Karpas-422 (cell line): ENCODE data around the gene TNFAIP3. TPM values are rescaled to one million over a fixed set of nuclear protein-coding genes. Genes with fewer than 3 reads are reported as not detected.

ENCODE experiments used
- DNase-seq: peaks from one replicate; pipeline ENCODE4 v3.0.0-alpha.2; 2015
- H2AFZ ChIP-seq: fragments of 200-600 bp; sonication (generic); 2 replicates; pipeline ENCODE4 v1.6.1; 2014; ENCODE audit warnings: antibody characterized with exemption, low read length, mixed read lengths
- H3K27ac ChIP-seq: fragments of 200-600 bp; sonication (generic); 2 replicates; pipeline ENCODE4 v1.5.1; 2014; ENCODE audit warnings: mild to moderate bottlenecking, low read length, moderate library complexity
- H3K27me3 ChIP-seq: fragments of 200-600 bp; sonication (generic); 2 replicates; pipeline ENCODE4 v1.6.1; 2014; ENCODE audit warnings: low read length, mixed read lengths
- H3K36me3 ChIP-seq: fragments of 200-600 bp; sonication (generic); 2 replicates; pipeline ENCODE4 v1.6.1; 2014; ENCODE audit warnings: low read length, mixed read lengths; ENCODE audit not compliant: insufficient read depth
- H3K4me1 ChIP-seq: fragments of 200-600 bp; sonication (generic); 2 replicates; pipeline ENCODE4 v1.6.1; 2014; ENCODE audit warnings: mild to moderate bottlenecking, low read length, mixed read lengths
- H3K4me2 ChIP-seq: fragments of 200-600 bp; sonication (generic); 2 replicates; pipeline ENCODE4 v1.6.1; 2014; ENCODE audit warnings: low read length, low read depth, mild to moderate bottlenecking; ENCODE audit not compliant: poor library complexity, severe bottlenecking
- H3K4me3 ChIP-seq: fragments of 200-600 bp; sonication (generic); 2 replicates; pipeline ENCODE4 v1.5.1; 2014; ENCODE audit warnings: mild to moderate bottlenecking, antibody characterized with exemption, low read length, mixed read lengths
- H3K79me2 ChIP-seq: fragments of 200-600 bp; sonication (generic); 2 replicates; pipeline ENCODE4 v1.6.1; 2014; ENCODE audit warnings: mild to moderate bottlenecking, low read length, mixed read lengths
- H3K9ac ChIP-seq: fragments of 200-600 bp; sonication (generic); 2 replicates; pipeline ENCODE4 v1.6.0; 2014; ENCODE audit warnings: low read length
- H3K9me2 ChIP-seq: fragments of 200-600 bp; sonication (generic), shearing (Covaris generic); replicated peaks from 2 replicates; pipeline ENCODE4 v1.6.0; 2014; ENCODE audit warnings: mild to moderate bottlenecking, low read length, moderate library complexity; ENCODE audit not compliant: insufficient read depth
- H3K9me3 ChIP-seq: fragments of 300-700, 200-600 bp; sonication (generic); 2 replicates; pipeline ENCODE4 v1.6.1; 2014; ENCODE audit warnings: low read length, mixed read lengths
- H4K20me1 ChIP-seq: fragments of 200-600 bp; sonication (generic); 2 replicates; pipeline ENCODE4 v1.6.1; 2014; ENCODE audit warnings: mild to moderate bottlenecking, antibody characterized with exemption, low read length, low read depth; ENCODE audit not compliant: insufficient read depth
- total RNA-seq: library from RNA; depleted of rRNA; stranded (reverse); fragments of >200 nt; shearing (Covaris generic); gene quantifications from 2 replicates; pipeline ENCODE4 v1.2.3, GENCODE V29; 2014; ENCODE audit warnings: low replicate concordance

The TNFAIP3 gene
- total RNA-seq, 1 experiment from 2014 or later, result 0.75 TPM

GRCh38 chr6:137862419-137863090 lies 4.5 kb upstream of the TNFAIP3 start:
- no peak overlapping the region for H3K4me3 ChIP-seq
- no peaks in the 10 kb centered on the region for H3K79me2 ChIP-seq
- no peak for DNase-seq
- H3K9me3 ChIP-seq, result no peaks in the 10 kb centered on the region
- no peaks in the 10 kb centered on the region for H3K36me3 ChIP-seq
- no peak overlapping the region for H3K27ac ChIP-seq
- no peak overlapping the region for H3K4me2 ChIP-seq
- H3K9me2 ChIP-seq, result no peaks in the 10 kb centered on the region
- H4K20me1 ChIP-seq, result no peaks in the 10 kb centered on the region
- H3K4me1 ChIP-seq, result peaks cover 17% of the 10 kb centered on the region
- no peak overlapping the region for H2AFZ ChIP-seq
- H3K9ac ChIP-seq, result no peak overlapping the region
- H3K27me3 ChIP-seq, result no peaks in the 10 kb centered on the region

- Histone ChIP-seq H3K9ac (no peak overlapping the region), H3K9me2 (no peaks in the 10 kb centered on the region), H3K4me3 (no peak overlapping the region), H3K9me3 (no peaks in the 10 kb centered on the region), H3K27me3 (no peaks in the 10 kb centered on the region), H3K36me3 (no peaks in the 10 kb centered on the region), H3K4me1 (peaks cover 24% of the 10 kb centered on the region), H3K79me2 (no peaks in the 10 kb centered on the region), H2AFZ (no peak overlapping the region), H3K27ac (no peak overlapping the region), H3K4me2 (no peak overlapping the region), H4K20me1 (no peaks in the 10 kb centered on the region)
- no peak for DNase-seq
These were observed 3.8 kb upstream of the TNFAIP3 start for GRCh38 chr6:137863091-137863797.

GRCh38 chr6:137864812-137865508 lies 2.1 kb upstream of the TNFAIP3 start:
- Histone ChIP-seq H2AFZ (no peak overlapping the region), H3K27ac (no peak overlapping the region), H3K27me3 (peaks cover 5% of the 10 kb centered on the region; the same call in 1 of the 2 replicates), H3K79me2 (no peaks in the 10 kb centered on the region), H3K4me2 (no peak overlapping the region), H4K20me1 (no peaks in the 10 kb centered on the region), H3K4me1 (peaks cover 33% of the 10 kb centered on the region), H3K4me3 (no peak overlapping the region), H3K9me3 (no peaks in the 10 kb centered on the region), H3K36me3 (no peaks in the 10 kb centered on the region), H3K9me2 (no peaks in the 10 kb centered on the region), H3K9ac (no peak overlapping the region)
- no peak for DNase-seq

- H3K36me3 ChIP-seq, result no peaks in the 10 kb centered on the region
- H4K20me1 ChIP-seq, result no peaks in the 10 kb centered on the region
- H3K4me3 ChIP-seq, result peak overlapping the region; percentile 76
- no peaks in the 10 kb centered on the region for H3K9me3 ChIP-seq
- H3K9me2 ChIP-seq, result no peaks in the 10 kb centered on the region
- peak overlapping the region; percentile 88 for H3K4me2 ChIP-seq
- peak; percentile 45 for DNase-seq
- peak overlapping the region; percentile 69 for H3K9ac ChIP-seq
- H2AFZ ChIP-seq, result peak overlapping the region; percentile 93
- H3K27me3 ChIP-seq, result peaks cover 5% of the 10 kb centered on the region; the same call in 1 of the 2 replicates
- H3K4me1 ChIP-seq, result peaks cover 33% of the 10 kb centered on the region
- no peaks in the 10 kb centered on the region for H3K79me2 ChIP-seq
- H3K27ac ChIP-seq, result no peak overlapping the region
These were observed 702 bp upstream of the TNFAIP3 start for GRCh38 chr6:137866200-137866913.

GRCh38 chr6:137867685-137868509 lies 838 bp downstream of the TNFAIP3 start:
- Histone ChIP-seq H3K9me2 (no peaks in the 10 kb centered on the region), H3K27me3 (peaks cover 5% of the 10 kb centered on the region; the same call in 1 of the 2 replicates), H3K27ac (no peak overlapping the region), H3K79me2 (no peaks in the 10 kb centered on the region), H4K20me1 (no peaks in the 10 kb centered on the region), H3K9me3 (no peaks in the 10 kb centered on the region), H3K9ac (peak overlapping the region; percentile 65), H2AFZ (peak overlapping the region; percentile 86; the same call in 1 of the 2 replicates), H3K4me2 (peak overlapping the region; percentile 72), H3K36me3 (no peaks in the 10 kb centered on the region), H3K4me3 (peak overlapping the region; percentile 73), H3K4me1 (peaks cover 33% of the 10 kb centered on the region)
- DNase-seq, result peak; percentile 50

GRCh38 chr6:137868721-137869548 lies 1.9 kb downstream of the TNFAIP3 start:
- Histone ChIP-seq H3K4me2 (peak overlapping the region; percentile 72), H3K27me3 (peaks cover 5% of the 10 kb centered on the region; the same call in 1 of the 2 replicates), H3K27ac (no peak overlapping the region), H2AFZ (no peak overlapping the region), H3K79me2 (no peaks in the 10 kb centered on the region), H3K4me3 (no peak overlapping the region), H3K36me3 (no peaks in the 10 kb centered on the region), H3K9me2 (no peaks in the 10 kb centered on the region), H3K4me1 (peaks cover 33% of the 10 kb centered on the region), H3K9me3 (no peaks in the 10 kb centered on the region), H4K20me1 (no peaks in the 10 kb centered on the region), H3K9ac (no peak overlapping the region)
- no peak for DNase-seq
